Measurements from ENCODE around the gene HNF1A. TPM values are rescaled to one million over a fixed set of nuclear protein-coding genes. Genes with fewer than 3 reads are reported as not detected.
"Not testable (repeated sequence)": the region's sequence is repeated elsewhere in the genome, so short reads cannot be mapped to it uniquely, and the experiment has no call there.

The HNF1A gene
- total RNA-seq, 2 donors from 2014 or later, result 0.24 to 0.42 TPM

DNA sequence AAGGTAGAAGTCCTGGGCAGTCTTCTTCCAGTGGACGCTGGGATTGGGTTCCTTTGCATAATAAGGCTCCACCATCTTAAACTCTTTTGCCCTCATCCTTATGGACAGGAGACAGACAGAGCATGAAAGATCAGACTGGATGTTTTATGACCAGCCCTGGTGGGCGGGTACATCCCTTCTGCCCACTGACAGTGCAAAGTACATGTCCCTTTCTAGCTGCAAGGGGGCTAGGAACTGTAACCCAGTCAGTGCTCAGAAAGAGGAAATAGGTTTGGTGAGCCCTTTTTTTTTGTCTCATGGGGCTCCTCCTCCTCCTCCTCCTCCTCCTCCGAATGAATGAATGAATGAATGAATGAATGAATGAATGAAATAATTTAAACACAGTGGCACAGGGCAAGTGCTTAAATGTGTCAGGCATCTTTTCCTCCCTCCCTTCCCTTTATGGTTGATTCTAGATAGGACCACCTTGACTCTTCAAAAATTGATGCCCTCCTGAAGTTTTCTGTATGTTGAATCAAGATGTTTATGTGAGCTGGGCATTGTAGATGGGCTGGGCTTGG lies 36.4 kb upstream of the HNF1A start:
- Mint-ChIP-seq H3K4me3 (no peak overlapping the region), H3K27me3 (ENCODE audit: insufficient read depth) (peaks cover 2% of the 10 kb centered on the region), H3K36me3 (ENCODE audit: low read depth) (no peaks in the 10 kb centered on the region), H3K4me1 (no peaks in the 10 kb centered on the region), H3K9me3 (no peaks in the 10 kb centered on the region), H3K27ac (no peak overlapping the region)
- no peaks in the 10 kb centered on the region for H3K27me3 ChIP-seq (ENCODE audit: control insufficient read depth, insufficient read depth, low read length, poor library complexity, severe bottlenecking)
- no peaks in the 10 kb centered on the region for H3K4me1 ChIP-seq (ENCODE audit: control insufficient read depth, insufficient read depth, low read length)
- DNase-seq, result no peak
- TF ChIP-seq, protein P1, sequence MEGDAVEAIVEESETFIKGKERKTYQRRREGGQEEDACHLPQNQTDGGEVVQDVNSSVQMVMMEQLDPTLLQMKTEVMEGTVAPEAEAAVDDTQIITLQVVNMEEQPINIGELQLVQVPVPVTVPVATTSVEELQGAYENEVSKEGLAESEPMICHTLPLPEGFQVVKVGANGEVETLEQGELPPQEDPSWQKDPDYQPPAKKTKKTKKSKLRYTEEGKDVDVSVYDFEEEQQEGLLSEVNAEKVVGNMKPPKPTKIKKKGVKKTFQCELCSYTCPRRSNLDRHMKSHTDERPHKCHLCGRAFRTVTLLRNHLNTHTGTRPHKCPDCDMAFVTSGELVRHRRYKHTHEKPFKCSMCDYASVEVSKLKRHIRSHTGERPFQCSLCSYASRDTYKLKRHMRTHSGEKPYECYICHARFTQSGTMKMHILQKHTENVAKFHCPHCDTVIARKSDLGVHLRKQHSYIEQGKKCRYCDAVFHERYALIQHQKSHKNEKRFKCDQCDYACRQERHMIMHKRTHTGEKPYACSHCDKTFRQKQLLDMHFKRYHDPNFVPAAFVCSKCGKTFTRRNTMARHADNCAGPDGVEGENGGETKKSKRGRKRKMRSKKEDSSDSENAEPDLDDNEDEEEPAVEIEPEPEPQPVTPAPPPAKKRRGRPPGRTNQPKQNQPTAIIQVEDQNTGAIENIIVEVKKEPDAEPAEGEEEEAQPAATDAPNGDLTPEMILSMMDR (conservative IDR thresholded peaks at IDR 0.05), result no peak
- H3K36me3 ChIP-seq (ENCODE audit: control insufficient read depth, insufficient read depth, low read length), result no peaks in the 10 kb centered on the region
- no peaks in the 10 kb centered on the region for H3K9me3 ChIP-seq (ENCODE audit: control insufficient read depth, low read length)
- no peak overlapping the region for H3K4me3 ChIP-seq (ENCODE audit: low read length)
- H3K27ac ChIP-seq (ENCODE audit: low read depth, low read length), result no peak overlapping the region
- H3K9ac ChIP-seq (ENCODE audit: extremely low read depth, low read length, poor library complexity, severe bottlenecking), result no peak overlapping the region
- 79 to 80% methylated on average over 2 of the region's 3 CpGs for WGBS, 2 experiments (ENCODE audit: insufficient coverage in 1 of 2, insufficient read length in 1 of 2)

DNA sequence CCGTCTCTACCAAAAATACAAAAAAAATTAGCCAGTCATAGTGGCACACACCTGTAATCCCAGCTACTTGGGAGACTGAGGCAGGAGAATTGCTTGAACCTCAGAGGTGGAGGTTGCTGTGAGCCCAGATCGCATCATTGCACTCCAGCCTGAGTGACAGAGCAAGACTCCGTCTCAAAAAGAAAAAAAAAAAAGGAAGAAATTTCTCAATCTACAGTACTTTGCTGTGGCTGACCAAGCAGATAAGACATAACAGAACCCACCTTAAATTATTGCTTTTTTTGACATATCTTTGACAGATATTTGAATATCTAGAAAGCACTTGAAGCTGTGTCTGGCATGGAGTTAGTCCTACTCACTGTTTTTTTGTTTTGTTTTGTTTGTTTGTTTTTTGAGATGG lies 34.9 kb upstream of the HNF1A start:
- Histone ChIP-seq H3K9me3 (ENCODE audit: control insufficient read depth, low read length) (no peaks in the 10 kb centered on the region), H3K36me3 (ENCODE audit: control insufficient read depth, insufficient read depth, low read length) (no peaks in the 10 kb centered on the region), H3K27ac (ENCODE audit: low read depth, low read length) (no peak overlapping the region), H3K27me3 (ENCODE audit: control insufficient read depth, insufficient read depth, low read length, poor library complexity, severe bottlenecking) (no peaks in the 10 kb centered on the region), H3K4me1 (ENCODE audit: control insufficient read depth, insufficient read depth, low read length) (no peaks in the 10 kb centered on the region), H3K9ac (ENCODE audit: extremely low read depth, low read length, poor library complexity, severe bottlenecking) (no peak overlapping the region), H3K4me3 (ENCODE audit: low read length) (no peak overlapping the region)
- DNase-seq, result no peak
- Mint-ChIP-seq H3K36me3 (ENCODE audit: low read depth) (no peaks in the 10 kb centered on the region), H3K4me1 (no peaks in the 10 kb centered on the region), H3K27ac (no peak overlapping the region), H3K9me3 (no peaks in the 10 kb centered on the region), H3K27me3 (ENCODE audit: insufficient read depth) (no peaks in the 10 kb centered on the region), H3K4me3 (no peak overlapping the region)
- WGBS, 2 experiments (ENCODE audit: insufficient coverage in 1 of 2, insufficient read length in 1 of 2), result 90 to 91% methylated on average over 1 to 3 of the region's 3 CpGs
- TF ChIP-seq, protein P1 (conservative IDR thresholded peaks at IDR 0.05), result no peak

DNA sequence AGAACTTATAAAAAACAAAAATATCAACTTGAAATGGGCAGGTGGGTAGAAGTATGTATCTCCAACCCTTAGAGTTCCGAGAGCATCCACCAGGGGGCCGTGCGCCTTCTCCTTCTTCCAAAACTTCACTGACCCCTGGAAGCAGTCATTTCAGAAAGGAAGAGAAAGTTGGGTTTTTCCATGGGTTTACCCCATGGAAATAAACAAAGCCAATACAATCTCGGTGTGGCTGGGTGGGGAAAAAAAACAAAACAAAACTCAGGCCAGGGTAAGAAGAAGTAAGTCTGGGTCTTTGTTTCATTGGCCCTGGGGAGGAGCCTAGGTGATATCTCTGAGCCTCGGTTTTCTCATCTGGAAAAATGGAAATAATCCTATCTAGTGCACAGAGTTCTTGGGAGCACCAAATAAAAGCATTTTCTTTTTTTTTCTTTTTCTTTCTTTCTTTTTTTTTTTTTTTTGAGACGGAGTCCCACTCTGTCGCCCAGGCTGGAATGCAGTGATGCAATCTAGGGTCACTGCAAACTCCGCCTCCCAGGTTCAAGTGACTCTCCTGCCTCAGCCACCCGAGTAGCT lies 33.6 kb upstream of the HNF1A start:
- H3K27me3 ChIP-seq (ENCODE audit: control insufficient read depth, insufficient read depth, low read length, poor library complexity, severe bottlenecking), result no peaks in the 10 kb centered on the region
- peaks cover 3% of the 10 kb centered on the region for H3K9me3 Mint-ChIP-seq
- WGBS, 2 experiments (ENCODE audit: insufficient coverage in 1 of 2, insufficient read length in 1 of 2), result 56 to 59% methylated on average over 6 to 9 of the region's 9 CpGs
- no peaks in the 10 kb centered on the region for H3K27me3 Mint-ChIP-seq (ENCODE audit: insufficient read depth)
- no peaks in the 10 kb centered on the region for H3K4me1 Mint-ChIP-seq
- H3K36me3 Mint-ChIP-seq (ENCODE audit: low read depth), result no peaks in the 10 kb centered on the region
- peak; percentile 96 for DNase-seq
- H3K9ac ChIP-seq (ENCODE audit: extremely low read depth, low read length, poor library complexity, severe bottlenecking), result no peak overlapping the region
- TF ChIP-seq, protein P1 (conservative IDR thresholded peaks at IDR 0.05), result peak; percentile 93
- no peaks in the 10 kb centered on the region for H3K9me3 ChIP-seq (ENCODE audit: control insufficient read depth, low read length)
- no peak overlapping the region for H3K27ac ChIP-seq (ENCODE audit: low read depth, low read length)
- no peaks in the 10 kb centered on the region for H3K36me3 ChIP-seq (ENCODE audit: control insufficient read depth, insufficient read depth, low read length)
- peak overlapping the region; percentile 44 for H3K27ac Mint-ChIP-seq
- no peaks in the 10 kb centered on the region for H3K4me1 ChIP-seq (ENCODE audit: control insufficient read depth, insufficient read depth, low read length)
- no peak overlapping the region for H3K4me3 ChIP-seq (ENCODE audit: low read length)
- no peak overlapping the region for H3K4me3 Mint-ChIP-seq

DNA sequence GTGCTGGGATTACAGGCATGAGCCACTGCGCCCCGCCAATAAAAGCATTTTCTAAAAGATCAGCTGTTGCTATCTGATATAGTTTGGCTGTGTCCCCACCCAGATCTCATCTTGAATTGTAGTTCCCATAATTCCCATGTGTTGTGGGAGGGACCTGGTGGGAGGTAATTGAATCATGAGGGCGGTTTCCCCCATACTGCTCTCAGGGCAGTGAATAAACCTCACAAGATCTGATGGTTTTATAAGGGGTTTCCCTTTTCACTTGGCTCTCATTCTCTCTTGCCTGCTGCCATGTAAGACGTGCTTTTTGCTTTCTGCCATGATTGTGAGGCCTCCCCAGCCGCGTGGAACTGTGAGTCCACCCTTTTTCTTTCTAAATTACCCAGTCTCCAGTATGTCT lies 32.8 kb upstream of the HNF1A start:
- not testable (repeated sequence) for H3K4me3 Mint-ChIP-seq; DNase-seq; H3K27ac ChIP-seq (ENCODE audit: low read depth, low read length); H3K36me3 ChIP-seq (ENCODE audit: control insufficient read depth, insufficient read depth, low read length); H3K27ac Mint-ChIP-seq; H3K9me3 ChIP-seq (ENCODE audit: control insufficient read depth, low read length); H3K9me3 Mint-ChIP-seq; H3K4me1 Mint-ChIP-seq; H3K9ac ChIP-seq (ENCODE audit: extremely low read depth, low read length, poor library complexity, severe bottlenecking); H3K4me1 ChIP-seq (ENCODE audit: control insufficient read depth, insufficient read depth, low read length); H3K27me3 ChIP-seq (ENCODE audit: control insufficient read depth, insufficient read depth, low read length, poor library complexity, severe bottlenecking); H3K27me3 Mint-ChIP-seq (ENCODE audit: insufficient read depth); H3K4me3 ChIP-seq (ENCODE audit: low read length); H3K36me3 Mint-ChIP-seq (ENCODE audit: low read depth)
- WGBS, 2 experiments (ENCODE audit: insufficient coverage in 1 of 2, insufficient read length in 1 of 2), result 88 to 91% methylated on average over 1 to 6 of the region's 6 CpGs

DNA sequence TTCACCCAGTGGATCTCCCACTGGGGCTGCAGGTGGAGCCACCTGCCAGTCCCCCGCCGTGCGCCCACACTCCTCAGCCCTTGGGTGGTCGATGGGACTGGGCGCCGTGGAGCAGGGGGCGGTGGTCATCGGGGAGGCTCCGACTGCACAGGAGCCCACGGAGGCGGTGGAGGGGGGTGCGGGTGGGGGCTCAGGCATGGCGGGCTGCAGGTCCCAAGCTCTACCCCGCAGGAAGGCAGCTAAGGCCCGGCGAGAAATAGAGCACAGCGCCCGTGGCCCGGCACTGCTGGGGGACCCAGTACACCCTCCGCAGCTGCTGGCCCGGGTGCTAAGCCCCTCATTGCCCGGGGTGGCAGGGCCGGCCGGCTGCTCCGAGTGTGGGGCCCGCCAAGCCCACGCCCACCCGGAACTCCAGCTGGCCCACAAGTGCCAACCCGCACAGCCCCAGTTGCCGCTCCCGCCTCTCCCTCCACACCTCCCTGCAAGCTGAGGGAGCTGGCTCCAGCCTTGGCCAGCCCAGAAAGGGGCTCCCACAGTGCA lies 28.0 kb upstream of the HNF1A start:
- not testable (repeated sequence) for H3K4me1 ChIP-seq (ENCODE audit: control insufficient read depth, insufficient read depth, low read length); H3K9ac ChIP-seq (ENCODE audit: extremely low read depth, low read length, poor library complexity, severe bottlenecking); H3K9me3 ChIP-seq (ENCODE audit: control insufficient read depth, low read length); H3K27ac ChIP-seq (ENCODE audit: low read depth, low read length); H3K27me3 ChIP-seq (ENCODE audit: control insufficient read depth, insufficient read depth, low read length, poor library complexity, severe bottlenecking); DNase-seq; H3K27me3 Mint-ChIP-seq (ENCODE audit: insufficient read depth); H3K36me3 Mint-ChIP-seq (ENCODE audit: low read depth); H3K36me3 ChIP-seq (ENCODE audit: control insufficient read depth, insufficient read depth, low read length); H3K27ac Mint-ChIP-seq; H3K4me3 Mint-ChIP-seq; H3K4me3 ChIP-seq (ENCODE audit: low read length); H3K4me1 Mint-ChIP-seq
- 94 to 96% methylated on average over 9 to 31 of the region's 31 CpGs for WGBS, 2 experiments (ENCODE audit: insufficient coverage in 1 of 2, insufficient read length in 1 of 2)
- peaks cover 17% of the 10 kb centered on the region for H3K9me3 Mint-ChIP-seq

Data from endodermal cell (in vitro differentiated cells).